K562 (cell line): ENCODE results near the gene OR51E2. TPM values are rescaled to one million over a fixed set of nuclear protein-coding genes. Genes with fewer than 3 reads are reported as not detected.

Experiments used
- ATAC-seq: fragments of 200-7000 bp; cut with Tn5 transposase; 3 replicates; pipeline ENCODE4 v1.9.1; 2020; ENCODE audit warnings: moderate library complexity
- BruUV-seq: library from RNA; stranded (reverse); fragments of 400-500 nt; replicated peaks from 2 replicates; lab custom pipeline; 2021; lab: Mats Ljungman, UMichigan
- CTCF ChIA-PET: fragments of 300-600 bp; formaldehyde crosslinking; extraction: SDS; loops from one replicate; lab custom pipeline; 2021; ENCODE audit warnings: low intra/inter-chr PET ratio; lab: Yijun Ruan, JAX
- POLR2A ChIA-PET: fragments of 300-600, 350-650 bp; sonication (Branson Sonifier 250); formaldehyde crosslinking; extraction: SDS; loops from one replicate; lab custom pipeline; 2021; ENCODE audit warnings: antibody characterized with exemption, inconsistent platforms; lab: Yijun Ruan, JAX
- DNase-seq, 4 experiments: peaks; one replicate each; pipeline versions ENCODE4 v3.0.0 to v3.0.0-alpha.2; 2011 to 2018; ENCODE audit warnings: low spot score in 3 of 4, mixed read lengths in 3 of 4; ENCODE audit errors: extremely low read depth in 1 of 4
- FAIRE-seq: peaks from 2 replicates; lab custom pipeline; 2011; peaks lifted over from hg19 to GRCh38; lab: Jason Lieb, UNC
- H2AFZ ChIP-seq: 2 replicates; pipeline ENCODE4 v1.6.0; 2011; ENCODE audit warnings: low read depth, low read length, control low read depth, inconsistent platforms
- H3K27ac ChIP-seq: fragments of 200-600 bp; 3 replicates; pipeline ENCODE4 v1.8.0; 2011; ENCODE audit warnings: low read depth, mild to moderate bottlenecking, control low read depth, inconsistent platforms, low read length, moderate library complexity, mixed read lengths; ENCODE audit errors: extremely low read depth
- H3K27me3 ChIP-seq, 2 experiments: fragments of 300-600 bp in 1 of 2; 2 replicates in 1 of 2; 3 replicates in 1 of 2; pipeline versions ENCODE4 v1.6.0 to v1.8.0; 2011; ENCODE audit warnings: inconsistent platforms in 2 of 2, low read length in 2 of 2, mild to moderate bottlenecking in 1 of 2, mixed read lengths in 1 of 2, moderate library complexity in 1 of 2; ENCODE audit not compliant: control insufficient read depth in 2 of 2, insufficient read depth in 2 of 2
- H3K36me3 ChIP-seq: fragments of 300-600 bp; 3 replicates; pipeline ENCODE4 v1.8.0; 2011; ENCODE audit warnings: mild to moderate bottlenecking, low read length, inconsistent platforms; ENCODE audit not compliant: control insufficient read depth, insufficient read depth
- H3K4me1 ChIP-seq, 2 experiments: fragments of 200-600 bp in 1 of 2; replicated peaks in 1 of 2; 2 replicates in 1 of 2; 3 replicates in 1 of 2; pipeline versions ENCODE4 v1.5.1 to v1.8.0; 2011; ENCODE audit warnings: inconsistent platforms in 2 of 2, low read length in 2 of 2, mild to moderate bottlenecking in 1 of 2, mixed read lengths in 1 of 2, moderate library complexity in 1 of 2; ENCODE audit not compliant: control insufficient read depth in 2 of 2, insufficient read depth in 2 of 2
- H3K4me2 ChIP-seq: 2 replicates; pipeline ENCODE4 v1.6.1; 2011; ENCODE audit warnings: low read length, control low read depth, inconsistent platforms, mixed read lengths; ENCODE audit not compliant: insufficient read depth
- H3K4me3 ChIP-seq: fragments of 200-600 bp; sonication (generic), shearing (Covaris generic); 2 replicates; pipeline ENCODE4 v1.5.1; 2016; ENCODE audit warnings: control low read depth, inconsistent platforms
- H3K79me2 ChIP-seq: fragments of 200-600 bp; 3 replicates; pipeline ENCODE4 v1.8.0; 2011; ENCODE audit warnings: low read length, inconsistent platforms; ENCODE audit not compliant: control insufficient read depth, insufficient read depth
- H3K9ac ChIP-seq, 2 experiments: 2 replicates each; pipeline versions ENCODE4 v1.6.0 to v1.6.1; 2011; ENCODE audit warnings: low read depth in 2 of 2, low read length in 2 of 2, control low read depth in 1 of 2, inconsistent platforms in 1 of 2, mild to moderate bottlenecking in 1 of 2, mixed read lengths in 1 of 2; ENCODE audit not compliant: insufficient read depth in 1 of 2
- H3K9me1 ChIP-seq: one replicate; pipeline ENCODE4 v1.6.0; 2011; ENCODE audit warnings: inconsistent platforms, mild to moderate bottlenecking, low read length, moderate library complexity; ENCODE audit not compliant: control insufficient read depth, insufficient read depth
- H3K9me3 ChIP-seq: replicated peaks from 2 replicates; pipeline ENCODE4 v1.5.1; 2011; ENCODE audit warnings: low read depth, low read length, inconsistent platforms; ENCODE audit not compliant: control insufficient read depth, insufficient read depth
- H4K20me1 ChIP-seq: replicated peaks from 2 replicates; pipeline ENCODE4 v1.6.1; 2011; ENCODE audit warnings: low read length, inconsistent platforms, mixed read lengths; ENCODE audit not compliant: control insufficient read depth, insufficient read depth
- CHD2 ChIP-seq: IDR thresholded peaks from 2 replicates; pipeline ENCODE4 v1.6.1; 2011; ENCODE audit warnings: low read depth, low read length
- CLOCK ChIP-seq: fragments of 250-450 bp; sonication (Bioruptor Pico); IDR thresholded peaks from 2 replicates; pipeline ENCODE4 v1.4.0; 2020; ENCODE audit warnings: mild to moderate bottlenecking, moderate library complexity, borderline replicate concordance
- CTCF ChIP-seq, 3 experiments: IDR thresholded peaks in 2 of 3; conservative IDR thresholded peaks in 1 of 3; 2 replicates each; pipeline ENCODE4 v1.5.1; 2011 to 2012; ENCODE audit warnings: low read length in 3 of 3, mild to moderate bottlenecking in 3 of 3, control low read depth in 2 of 3, improper control_type of control experiment in 1 of 3, inconsistent platforms in 1 of 3, low read depth in 1 of 3, mixed read lengths in 1 of 3, moderate library complexity in 1 of 3; ENCODE audit not compliant: insufficient read depth in 2 of 3
- EHMT2 ChIP-seq: fragments of 450-650 bp; IDR thresholded peaks from 2 replicates; pipeline ENCODE4 v1.6.1; 2018; ENCODE audit warnings: antibody characterized with exemption
- EWSR1 ChIP-seq: fragments of 450-650 bp; IDR thresholded peaks from 2 replicates; pipeline ENCODE4 v1.6.1; 2018; ENCODE audit warnings: borderline replicate concordance, mild to moderate bottlenecking, low read depth, moderate library complexity; ENCODE audit not compliant: partially characterized antibody
- HINFP ChIP-seq: fragments of 450-650 bp; conservative IDR thresholded peaks from 2 replicates; pipeline ENCODE4 v1.6.1; 2016; ENCODE audit warnings: missing genetic modification characterization, low read depth, mild to moderate bottlenecking, control low read depth, missing compliant biosample characterization
- L3MBTL2 ChIP-seq: fragments of 450-650 bp; IDR thresholded peaks from 2 replicates; pipeline ENCODE4 v1.6.1; 2016; ENCODE audit warnings: mild to moderate bottlenecking, moderate library complexity
- NFIC ChIP-seq: fragments of 450-650 bp; IDR thresholded peaks from 2 replicates; pipeline ENCODE4 v1.6.1; 2017; ENCODE audit warnings: mild to moderate bottlenecking, inconsistent platforms
- NFYB ChIP-seq: IDR thresholded peaks from 2 replicates; pipeline ENCODE4 v1.6.1; 2011; ENCODE audit warnings: mild to moderate bottlenecking, moderate library complexity; ENCODE audit not compliant: insufficient read length; ENCODE audit errors: extremely low read depth
- SMARCC2 ChIP-seq: fragments of 450-650 bp; IDR thresholded peaks from 2 replicates; pipeline ENCODE4 v1.6.1; 2017; ENCODE audit warnings: antibody characterized with exemption, moderate library complexity, mild to moderate bottlenecking, low read depth
- ZBTB8A ChIP-seq: fragments of 450-650 bp; IDR thresholded peaks from 2 replicates; pipeline ENCODE4 v1.6.1; 2018; ENCODE audit warnings: mild to moderate bottlenecking, moderate library complexity; ENCODE audit not compliant: partially characterized antibody
- ZBTB9 ChIP-seq: fragments of 450-650 bp; formaldehyde crosslinking; IDR thresholded peaks from 2 replicates; pipeline ENCODE4 v1.4.0; 2020; ENCODE audit warnings: mild to moderate bottlenecking, moderate library complexity
- ZNF384 ChIP-seq: IDR thresholded peaks from 2 replicates; pipeline ENCODE4 v1.6.1; 2012; ENCODE audit warnings: low read depth, low read length, improper control_type of control experiment
- WGBS: fragments of 100-300 bp; shearing (Covaris generic); methylation state at CpG from one replicate; pipeline ENCODE4 v1.1.6; 2016; ENCODE audit warnings: low coverage, mixed read lengths; ENCODE audit not compliant: insufficient coverage; ENCODE audit errors: missing lambda C conversion rate; 5-methylcytosine and 5-hydroxymethylcytosine counted together
- in situ Hi-C: fragments of 300-500 bp; cut with MboI; formaldehyde crosslinking; loops from 4 replicates; pipeline ENCODE4 v1.15.0; 2018; ENCODE audit warnings: inconsistent platforms, mixed read lengths
- intact Hi-C: fragments of 100-400 bp; cut with micrococcal nuclease; formaldehyde crosslinking; loops from 2 replicates; pipeline ENCODE4 v1.14.2; 2022
- polyA plus RNA-seq, 8 experiments: library from polyadenylated mRNA; depleted of rRNA in 4 of 8; stranded (reverse) in 5 of 8; unstranded in 3 of 8; fragments of >200 nt; fragmentation: Nextera tagmentation in 2 of 8; fragmentation: Illumina TruSeq in 1 of 8; extraction: Ambion mirVana in 2 of 8; extraction: Trizol in 1 of 8; gene quantifications; 2 replicates each; pipeline versions ENCODE4 v1.2.1 to v1.2.3, GENCODE V29; 2011 to 2014; ENCODE audit warnings: inconsistent platforms in 1 of 8, missing spikeins in 1 of 8
- total RNA-seq, 7 experiments: library from RNA; depleted of rRNA in 6 of 7; stranded (reverse); fragments of >200 nt in 6 of 7; fragmentation: Illumina TruSeq in 2 of 7; extraction: Trizol in 2 of 7; gene quantifications; 2 replicates each; pipeline versions ENCODE4 v1.2.1 to v1.2.3, GENCODE V29; 2011 to 2021; ENCODE audit warnings: low replicate concordance in 1 of 7

OR51E2 gene
- total and polyA plus RNA-seq, 9 of the 15 experiments (the other 6 are each of a cell fraction or from before 2014, with no cell fraction given) = not detected

- TF ChIP-seq ZBTB9 (CRISPR knock-in tag) = no peak
- TF ChIP-seq L3MBTL2 = no peak
Measured at GRCh38 chr11:4695442-4695841, 2.2 kb downstream of the OR51E2 start (continued).

- Histone ChIP-seq H4K20me1 (no peaks in the 10 kb centered on the region), H3K27ac (no peak overlapping the region), H3K4me2 (no peak overlapping the region), H3K36me3 (no peaks in the 10 kb centered on the region), H3K4me1 (no peaks in the 10 kb centered on the region), H2AFZ (no peak overlapping the region), H3K9me1 (no peaks in the 10 kb centered on the region), H3K27me3 (peaks cover 9 to 16% of the 10 kb centered on the region in 2 experiments; a peak in 4 of 5 replicates), H3K4me3 (no peak overlapping the region), H3K79me2 (no peaks in the 10 kb centered on the region), H3K9me3 (no peaks in the 10 kb centered on the region), H3K9ac (no peak overlapping the region)
- intact Hi-C loops = no loop called here
- DNase-seq (no peak), FAIRE-seq (no peak), ATAC-seq (no peak)
- CTCF ChIA-PET = no interaction called here
- WGBS = 4% methylated on average over 3 of the region's 3 CpGs
- POLR2A ChIA-PET = no interaction called here
- in situ Hi-C loops = no loop called here
- no TSS peak for BruUV-seq
- TF ChIP-seq CTCF (IDR thresholded peaks at IDR 0.05 in 2 of 3, conservative IDR thresholded peaks at IDR 0.05 in 1 of 3; ENCODE audit: insufficient read depth in 2 of 3, low read depth in 1 of 3, low read length in 3 of 3) = no peak
- TF ChIP-seq NFIC = no peak
- TF ChIP-seq NFYB = no peak
- TF ChIP-seq HINFP (tag) = no peak
- TF ChIP-seq SMARCC2 = no peak
- no peak for TF ChIP-seq ZNF384
- TF ChIP-seq EWSR1 = no peak
- no peak for TF ChIP-seq CLOCK
- no peak for TF ChIP-seq CHD2
- no peak for TF ChIP-seq EHMT2
- TF ChIP-seq ZBTB8A = no peak
Measured at GRCh38 chr11:4684631-4685285, 12.9 kb downstream of the OR51E2 start.
